H1 (cell line): ENCODE measurements around the gene PGM2L1. TPM values are rescaled to one million over a fixed set of nuclear protein-coding genes. Genes with fewer than 3 reads are reported as not detected.
A peak's percentile ranks its signal among the peaks of the same experiment; 100 is the strongest.

ENCODE experiments used
- CTCF ChIA-PET: fragments of 300-600 bp; sonication (Branson Sonifier 250); formaldehyde crosslinking; loops from one replicate; lab custom pipeline; 2021; ENCODE audit not compliant: partially characterized antibody; lab: Charles Lee
- POLR2A ChIA-PET: fragments of 300-600 bp; sonication (Branson Sonifier 250); formaldehyde crosslinking; loops from one replicate; lab custom pipeline; 2021; ENCODE audit warnings: inconsistent platforms; ENCODE audit not compliant: partially characterized antibody; lab: Charles Lee
- DNase-seq, 2 experiments: peaks; one replicate each; pipeline versions ENCODE4 v3.0.0 to v3.0.0-alpha.2; 2010 to 2022; ENCODE audit warnings: low spot score in 2 of 2, low read depth in 1 of 2, mixed read lengths in 1 of 2
- FAIRE-seq: peaks from 2 replicates; lab custom pipeline; 2011; peaks lifted over from hg19 to GRCh38; lab: Jason Lieb, UNC
- H2AFZ ChIP-seq: 2 replicates; pipeline ENCODE4 v1.8.1; 2012; ENCODE audit warnings: low read length, inconsistent platforms
- H2AK5ac ChIP-seq: 2 replicates; pipeline ENCODE4 v1.6.1; 2013; ENCODE audit warnings: low read depth, low read length
- H2BK120ac ChIP-seq: replicated peaks from 2 replicates; pipeline ENCODE3; 2013; ENCODE audit warnings: low read depth, low read length, inconsistent platforms
- H2BK12ac ChIP-seq: 2 replicates; pipeline ENCODE4 v1.6.1; 2013; ENCODE audit warnings: low read depth, low read length
- H2BK15ac ChIP-seq: 2 replicates; pipeline ENCODE4 v1.6.1; 2013; ENCODE audit warnings: low read length
- H2BK20ac ChIP-seq: 2 replicates; pipeline ENCODE4 v1.6.1; 2013; ENCODE audit warnings: low read length
- H2BK5ac ChIP-seq: 2 replicates; pipeline ENCODE4 v1.6.1; 2013; ENCODE audit warnings: low read depth, low read length
- H3K14ac ChIP-seq: 2 replicates; pipeline ENCODE4 v1.6.1; 2013; ENCODE audit warnings: inconsistent platforms; ENCODE audit not compliant: insufficient read length
- H3K18ac ChIP-seq: 2 replicates; pipeline ENCODE4 v1.6.1; 2013; ENCODE audit warnings: low read length; ENCODE audit errors: extremely low read depth
- H3K23ac ChIP-seq: 2 replicates; pipeline ENCODE4 v1.6.1; 2013; ENCODE audit warnings: inconsistent platforms; ENCODE audit not compliant: insufficient read length
- H3K23me2 ChIP-seq: 2 replicates; pipeline ENCODE4 v1.6.1; 2013; ENCODE audit warnings: low read depth, low read length
- H3K27ac ChIP-seq: 2 replicates; pipeline ENCODE4 v1.6.1; 2011; ENCODE audit warnings: low read depth, low read length, inconsistent platforms
- H3K27me3 ChIP-seq, 4 experiments: replicated peaks in 1 of 4; 1 replicate in 1 of 4; 2 replicates in 3 of 4; pipeline versions ENCODE4 v1.6.1 to v1.8.1; 2011 to 2013; ENCODE audit warnings: low read length in 3 of 4, mild to moderate bottlenecking in 3 of 4, inconsistent platforms in 2 of 4, mixed read lengths in 2 of 4, moderate library complexity in 1 of 4; ENCODE audit not compliant: control insufficient read depth in 3 of 4, insufficient read depth in 3 of 4; ENCODE audit errors: extremely low read depth in 1 of 4
- H3K36me3 ChIP-seq, 4 experiments: 2 replicates each; pipeline versions ENCODE4 v1.6.1 to v1.8.1; 2011 to 2013; ENCODE audit warnings: mild to moderate bottlenecking in 4 of 4, low read length in 3 of 4, moderate library complexity in 2 of 4, control low read depth in 1 of 4, inconsistent platforms in 1 of 4; ENCODE audit not compliant: insufficient read depth in 4 of 4, control insufficient read depth in 2 of 4
- H3K4ac ChIP-seq: replicated peaks from 2 replicates; pipeline ENCODE3; 2013; ENCODE audit warnings: low read length, low read depth, mixed read lengths, inconsistent platforms; ENCODE audit not compliant: insufficient read length
- H3K4me1 ChIP-seq, 4 experiments: replicated peaks in 1 of 4; 1 replicate in 1 of 4; 2 replicates in 3 of 4; pipeline versions ENCODE4 v1.6.1 to v1.8.1; 2011 to 2013; ENCODE audit warnings: low read length in 3 of 4, inconsistent platforms in 2 of 4, mixed read lengths in 1 of 4; ENCODE audit not compliant: insufficient read depth in 4 of 4, control insufficient read depth in 3 of 4
- H3K4me2 ChIP-seq, 2 experiments: 2 replicates each; pipeline versions ENCODE4 v1.6.1 to v1.8.1; 2011 to 2013; ENCODE audit warnings: low read depth in 2 of 2, low read length in 2 of 2, control low read depth in 1 of 2, inconsistent platforms in 1 of 2, mild to moderate bottlenecking in 1 of 2; ENCODE audit not compliant: insufficient read depth in 1 of 2
- H3K4me3 ChIP-seq, 4 experiments: fragments of 200-600, 300-600 bp in 1 of 4; sonication (generic), shearing (Covaris generic), sonication (Bioruptor Twin) in 1 of 4; 2 replicates each; pipeline versions ENCODE4 v1.5.1 to v1.8.1; 2011 to 2016; ENCODE audit warnings: low read length in 4 of 4, low read depth in 3 of 4, control low read depth in 2 of 4, inconsistent platforms in 2 of 4, mild to moderate bottlenecking in 2 of 4, mixed read lengths in 1 of 4, moderate library complexity in 1 of 4; ENCODE audit not compliant: insufficient read depth in 2 of 4; ENCODE audit errors: extremely low read depth in 1 of 4
- H3K56ac ChIP-seq: replicated peaks from 2 replicates; pipeline ENCODE3; 2013; ENCODE audit warnings: low read depth, mild to moderate bottlenecking, mixed read lengths, low read length, inconsistent platforms; ENCODE audit not compliant: insufficient read length
- H3K79me1 ChIP-seq: 2 replicates; pipeline ENCODE4 v1.6.1; 2013; ENCODE audit warnings: low read depth, low read length, control low read depth
- H3K79me2 ChIP-seq, 2 experiments: 2 replicates each; pipeline versions ENCODE4 v1.6.1 to v1.8.1; 2012 to 2013; ENCODE audit warnings: low read length in 2 of 2, mild to moderate bottlenecking in 2 of 2, inconsistent platforms in 1 of 2; ENCODE audit not compliant: insufficient read depth in 2 of 2, control insufficient read depth in 1 of 2
- H3K9ac ChIP-seq, 4 experiments: replicated peaks in 1 of 4; 1 replicate in 1 of 4; 2 replicates in 3 of 4; pipeline versions ENCODE4 v1.6.1 to v1.8.1; 2011 to 2013; ENCODE audit warnings: low read depth in 3 of 4, low read length in 3 of 4, control low read depth in 2 of 4, mild to moderate bottlenecking in 2 of 4, moderate library complexity in 2 of 4, inconsistent platforms in 1 of 4; ENCODE audit errors: extremely low read depth in 1 of 4
- H3K9me3 ChIP-seq, 2 experiments: 2 replicates each; pipeline versions ENCODE4 v1.6.1 to v1.8.1; 2012 to 2013; ENCODE audit warnings: mild to moderate bottlenecking in 2 of 2, moderate library complexity in 2 of 2, control low read depth in 1 of 2, inconsistent platforms in 1 of 2, low read depth in 1 of 2, low read length in 1 of 2, mixed read lengths in 1 of 2; ENCODE audit not compliant: insufficient read depth in 2 of 2
- H4K20me1 ChIP-seq, 2 experiments: replicated peaks in 1 of 2; 2 replicates each; pipeline versions ENCODE3 to v1.8.1; 2011 to 2013; ENCODE audit warnings: inconsistent platforms in 2 of 2, low read length in 2 of 2, mild to moderate bottlenecking in 1 of 2; ENCODE audit not compliant: insufficient read depth in 2 of 2, control insufficient read depth in 1 of 2
- H4K5ac ChIP-seq: 2 replicates; pipeline ENCODE4 v1.6.1; 2013; ENCODE audit warnings: low read length, low read depth, mixed read lengths, inconsistent platforms; ENCODE audit not compliant: insufficient read length
- H4K8ac ChIP-seq: 2 replicates; pipeline ENCODE4 v1.8.0; 2013; ENCODE audit warnings: mild to moderate bottlenecking, moderate library complexity, low read length, inconsistent platforms; ENCODE audit not compliant: insufficient read depth; ENCODE audit errors: extremely low read depth
- H4K91ac ChIP-seq: replicated peaks from 2 replicates; pipeline ENCODE3; 2013; ENCODE audit warnings: low read length, mixed read lengths, inconsistent platforms; ENCODE audit not compliant: insufficient read length
- NRF1 ChIP-seq: IDR thresholded peaks from 2 replicates; pipeline ENCODE4 v1.6.1; 2011; ENCODE audit warnings: mild to moderate bottlenecking, low read depth, low read length, improper control_type of control experiment
- POU5F1 ChIP-seq: IDR thresholded peaks from 2 replicates; pipeline ENCODE4 v1.6.1; 2011; ENCODE audit warnings: low read depth, mild to moderate bottlenecking, low read length, moderate library complexity
- SIN3A ChIP-seq, 2 experiments: IDR thresholded peaks in 1 of 2; conservative IDR thresholded peaks in 1 of 2; 2 replicates each; pipeline ENCODE4 v1.6.1; 2011 to 2012; ENCODE audit warnings: low read length in 2 of 2, improper control_type of control experiment in 1 of 2, low read depth in 1 of 2, mild to moderate bottlenecking in 1 of 2
- SIRT6 ChIP-seq: IDR thresholded peaks from one replicate; pipeline ENCODE4 v1.7.1; 2012; ENCODE audit warnings: low read length, inconsistent platforms
- WGBS, 2 experiments: shearing (Covaris generic) in 1 of 2; methylation state at CpG; one replicate each; pipeline versions ENCODE4 v1.1.6 to v1.1.7; 2013 to 2015; ENCODE audit warnings: low lambda C conversion rate in 2 of 2, mixed read lengths in 2 of 2, inconsistent platforms in 1 of 2, low coverage in 1 of 2, missing lambda C conversion rate in 1 of 2; ENCODE audit not compliant: insufficient replicate concordance in 2 of 2, insufficient coverage in 1 of 2, insufficient read length in 1 of 2; ENCODE audit errors: extremely low coverage in 1 of 2, missing lambda C conversion rate in 1 of 2; 5-methylcytosine and 5-hydroxymethylcytosine counted together
- polyA plus RNA-seq, 7 experiments: library from polyadenylated mRNA; depleted of rRNA in 3 of 7; stranded (reverse) in 5 of 7; unstranded in 2 of 7; fragments of >200 nt in 5 of 7; fragments of 200-250 nt in 2 of 7; gene quantifications; 1 replicate in 5 of 7; 2 replicates in 1 of 7; 4 replicates in 1 of 7; pipeline versions ENCODE4 v1.2.1 to v1.2.3, GENCODE V29; 2011 to 2013; ENCODE audit warnings: missing spikeins in 2 of 7, mixed read lengths in 2 of 7
- total RNA-seq: library from RNA; stranded (reverse); fragmentation: NEBNext Ultra II Directional; extraction: Animal tissue kit (Norgen Biotek cat#: 25700); gene quantifications from 2 replicates; pipeline ENCODE4 v1.2.1, GENCODE V29; 2021
- TF ChIP-seq, protein P1 (sequence below): IDR thresholded peaks from 2 replicates; pipeline ENCODE4 v1.6.1; 2012; ENCODE audit warnings: inconsistent platforms

PGM2L1 gene
- total and polyA plus RNA-seq, 2 of the 8 experiments (the other 6 are each of a cell fraction or from before 2014, with no cell fraction given), result 5.0 to 42.7 TPM

GRCh38 chr11:74412733-74413359 is 14.6 kb upstream of the PGM2L1 start:
- Histone ChIP-seq H2AK5ac (no peak overlapping the region), H2BK12ac (no peak overlapping the region), H4K20me1 (no peaks in the 10 kb centered on the region), H3K14ac (no peak overlapping the region), H3K27me3 (no peaks in the 10 kb centered on the region)
- WGBS, 2 experiments, result 80% methylated on average over 11 of the region's 11 CpGs; no CpG with 5 or more reads in 1 of the 2 experiments
- TF ChIP-seq NRF1, result no peak
- no peak for TF ChIP-seq POU5F1
- TF ChIP-seq SIRT6, result no peak
- no peak for TF ChIP-seq SIN3A (conservative IDR thresholded peaks at IDR 0.05 in 1 of 2, IDR thresholded peaks at IDR 0.05 in 1 of 2; ENCODE audit: low read depth in 1 of 2, low read length in 2 of 2)
- TF ChIP-seq, protein P1, sequence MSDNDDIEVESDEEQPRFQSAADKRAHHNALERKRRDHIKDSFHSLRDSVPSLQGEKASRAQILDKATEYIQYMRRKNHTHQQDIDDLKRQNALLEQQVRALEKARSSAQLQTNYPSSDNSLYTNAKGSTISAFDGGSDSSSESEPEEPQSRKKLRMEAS, result no peak
- TF ChIP-seq, all 59 proteins: peak for 0
- H2BK5ac ChIP-seq, result no peak overlapping the region
- CTCF ChIA-PET, result interaction anchor here (1.0 to 1.9 kb wide), 2 partner anchors 24 to 39 kb away, joined by 4 to 5 read pairs; no protein-coding TSS in a partner anchor
- no peak overlapping the region for H2BK15ac ChIP-seq
- H3K36me3 ChIP-seq, result no peaks in the 10 kb centered on the region
- POLR2A ChIA-PET, result interaction anchor here (0.8 to 1.1 kb wide), 2 partner anchors 15 to 81 kb away, joined by 3 to 4 read pairs; partner anchors contain the start of genes LIPT2 and PGM2L1
- no peak overlapping the region for H2BK20ac ChIP-seq
- no peak overlapping the region for H2BK120ac ChIP-seq
- H3K4ac ChIP-seq, result no peak overlapping the region
- no peak overlapping the region for H3K23ac ChIP-seq
- H3K23me2 ChIP-seq, result no peaks in the 10 kb centered on the region
- H3K56ac ChIP-seq, result no peak overlapping the region
- H3K79me1 ChIP-seq, result no peaks in the 10 kb centered on the region
- no peaks in the 10 kb centered on the region for H3K79me2 ChIP-seq
- H3K9me3 ChIP-seq, result no peaks in the 10 kb centered on the region
- H3K18ac ChIP-seq, result no peak overlapping the region
- no peak overlapping the region for H4K91ac ChIP-seq
- no peak for FAIRE-seq
- H3K4me2 ChIP-seq, result no peak overlapping the region
- no peak overlapping the region for H4K8ac ChIP-seq
- H4K5ac ChIP-seq, result no peak overlapping the region
- no peak overlapping the region for H3K4me3 ChIP-seq
- no peak overlapping the region for H3K27ac ChIP-seq
- peaks cover 0 to 4% (median 0%) of the 10 kb centered on the region in 4 experiments; a peak in 2 of 7 replicates for H3K4me1 ChIP-seq
- DNase-seq, result no peak
- H2AFZ ChIP-seq, result peak overlapping the region; percentile 84; the same call in 1 of the 2 replicates
- H3K9ac ChIP-seq, result no peak overlapping the region
